ENCODE results near the gene XYLT1. TPM values are rescaled to one million over a fixed set of nuclear protein-coding genes. Genes with fewer than 3 reads are reported as not detected.

Gene XYLT1
- total RNA-seq, 1 experiment from 2014 or later: 14.5 TPM

DNA sequence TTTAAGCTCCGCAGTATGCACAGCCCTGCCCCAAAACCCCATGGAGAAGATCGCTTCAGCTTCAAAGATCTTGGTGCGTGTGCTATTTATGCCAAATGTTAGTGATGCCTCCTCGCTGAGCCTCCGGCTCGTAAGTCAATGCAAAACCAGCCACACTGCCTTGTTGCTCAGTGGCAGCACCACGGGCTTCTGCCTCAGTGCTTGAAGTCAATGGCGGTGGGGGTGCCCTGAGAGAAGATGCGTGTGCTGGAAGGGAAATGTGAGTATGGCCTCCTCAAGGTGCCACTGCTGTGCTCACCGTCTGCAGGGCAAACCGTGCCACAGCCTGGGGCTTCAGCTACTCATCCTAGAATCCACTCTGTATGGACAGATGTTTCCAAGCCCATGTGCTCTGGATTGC is 121.9 kb downstream of the XYLT1 start:
- no peaks in the 10 kb centered on the region for H3K23me2 ChIP-seq (ENCODE audit: insufficient read length, low read depth, low read length, poor library complexity, severe bottlenecking)
- H3K9me3 ChIP-seq (ENCODE audit: control insufficient read depth, low read depth, low read length): no peaks in the 10 kb centered on the region

More for the DNA sequence above, 121.9 kb downstream of the XYLT1 start:
- H4K8ac ChIP-seq (replicated peaks; ENCODE audit: insufficient read length, low read depth, low read length): no peak overlapping the region
- no peak for DNase-seq
- H3K79me1 ChIP-seq (ENCODE audit: insufficient read depth, low read depth, low read length, poor library complexity, severe bottlenecking): no peaks in the 10 kb centered on the region
- no peak overlapping the region for H3K18ac ChIP-seq (ENCODE audit: insufficient read length, low read depth, low read length)
- H2AFZ ChIP-seq (ENCODE audit: low read length): no peak overlapping the region
- Mint-ChIP-seq H3K27me3 (ENCODE audit: low read depth) (no peaks in the 10 kb centered on the region; the same call in 1 of the 2 replicates), H3K27ac (peak overlapping the region in 2 of 3 experiments; percentile 10 to 65; a peak in 2 of 7 replicates), H3K4me1 (peaks cover 0 to 13% of the 10 kb centered on the region in 2 experiments; a peak in 3 of 4 replicates), H3K9me3 (no peaks in the 10 kb centered on the region), H3K36me3 (ENCODE audit: insufficient read depth in 1 of 3, low read depth in 3 of 3) (peaks cover 0 to 4% (median 3%) of the 10 kb centered on the region in 3 experiments; a peak in 2 of 7 replicates), H3K4me3 (no peak overlapping the region)
- H3K27me3 ChIP-seq (ENCODE audit: insufficient read depth, low read length): no peaks in the 10 kb centered on the region
- no peak overlapping the region for H3K14ac ChIP-seq (ENCODE audit: insufficient read depth, low read length)
- WGBS (ENCODE audit: extremely low coverage, insufficient read length, low lambda C conversion rate): no CpG with 5 or more reads among the region's 11 CpGs
- no peak overlapping the region for H3K4me2 ChIP-seq (ENCODE audit: insufficient read depth, insufficient read length, low read length)
- H3T11ph ChIP-seq (ENCODE audit: low read length): no peak overlapping the region
- H2BK20ac ChIP-seq (ENCODE audit: low read depth, low read length, poor library complexity, severe bottlenecking): no peak overlapping the region
- no peaks in the 10 kb centered on the region for H4K20me1 ChIP-seq (ENCODE audit: control insufficient read depth, insufficient read depth, insufficient read length)
- no peak overlapping the region for H4K5ac ChIP-seq (ENCODE audit: insufficient read length, low read depth, low read length)
- no peak overlapping the region for H3K27ac ChIP-seq (ENCODE audit: insufficient read length, low read depth, low read length)
- H3K56ac ChIP-seq (ENCODE audit: insufficient read length, low read depth, low read length): no peak overlapping the region
- H2BK12ac ChIP-seq (ENCODE audit: insufficient read length, low read depth, low read length): no peak overlapping the region
- TF ChIP-seq, protein P1, sequence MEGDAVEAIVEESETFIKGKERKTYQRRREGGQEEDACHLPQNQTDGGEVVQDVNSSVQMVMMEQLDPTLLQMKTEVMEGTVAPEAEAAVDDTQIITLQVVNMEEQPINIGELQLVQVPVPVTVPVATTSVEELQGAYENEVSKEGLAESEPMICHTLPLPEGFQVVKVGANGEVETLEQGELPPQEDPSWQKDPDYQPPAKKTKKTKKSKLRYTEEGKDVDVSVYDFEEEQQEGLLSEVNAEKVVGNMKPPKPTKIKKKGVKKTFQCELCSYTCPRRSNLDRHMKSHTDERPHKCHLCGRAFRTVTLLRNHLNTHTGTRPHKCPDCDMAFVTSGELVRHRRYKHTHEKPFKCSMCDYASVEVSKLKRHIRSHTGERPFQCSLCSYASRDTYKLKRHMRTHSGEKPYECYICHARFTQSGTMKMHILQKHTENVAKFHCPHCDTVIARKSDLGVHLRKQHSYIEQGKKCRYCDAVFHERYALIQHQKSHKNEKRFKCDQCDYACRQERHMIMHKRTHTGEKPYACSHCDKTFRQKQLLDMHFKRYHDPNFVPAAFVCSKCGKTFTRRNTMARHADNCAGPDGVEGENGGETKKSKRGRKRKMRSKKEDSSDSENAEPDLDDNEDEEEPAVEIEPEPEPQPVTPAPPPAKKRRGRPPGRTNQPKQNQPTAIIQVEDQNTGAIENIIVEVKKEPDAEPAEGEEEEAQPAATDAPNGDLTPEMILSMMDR (conservative IDR thresholded peaks at IDR 0.05): no peak
- H3K79me2 ChIP-seq (ENCODE audit: insufficient read depth, low read length): no peaks in the 10 kb centered on the region
- no peak overlapping the region for H3K4ac ChIP-seq (ENCODE audit: low read depth, low read length)
- no peak overlapping the region for H4K91ac ChIP-seq (ENCODE audit: insufficient read length, low read depth, low read length)
- no peak overlapping the region for H3K23ac ChIP-seq (ENCODE audit: insufficient read length, low read depth, low read length)
- no peak overlapping the region for H2AK5ac ChIP-seq (ENCODE audit: insufficient read length, low read length)
- H3K9ac ChIP-seq (ENCODE audit: extremely low read depth, insufficient read length, low read length): no peak overlapping the region
- H2BK120ac ChIP-seq (ENCODE audit: low read depth, low read length, poor library complexity, severe bottlenecking): no peak overlapping the region
- H2BK5ac ChIP-seq (ENCODE audit: insufficient read length, low read length): no peak overlapping the region
- H2BK15ac ChIP-seq (ENCODE audit: low read depth, low read length): no peak overlapping the region
- no peaks in the 10 kb centered on the region for H3K4me1 ChIP-seq (ENCODE audit: insufficient read depth, low read length)

Measured in H9 (cell line).